B cell (primary cell): ENCODE measurements around the gene SOX18. TPM values are rescaled to one million over a fixed set of nuclear protein-coding genes. Genes with fewer than 3 reads are reported as not detected.

Experiments
- ATAC-seq: fragments of 200-7000 bp; cut with Tn5 transposase; one replicate; pipeline ENCODE4 v1.10.0; 2021; ENCODE audit warnings: low read depth, mild to moderate bottlenecking, moderate number of reproducible peaks, moderate library complexity
- CTCF ChIA-PET: fragments of 350-600 bp; sonication (Branson Sonifier 250); formaldehyde crosslinking; loops from one replicate; lab custom pipeline; 2021; ENCODE audit warnings: antibody characterized with exemption, inconsistent platforms; lab: Charles Lee
- POLR2A ChIA-PET: fragments of 350-600 bp; sonication (Branson Sonifier 250); formaldehyde crosslinking; loops from one replicate; lab custom pipeline; 2021; ENCODE audit warnings: antibody characterized with exemption; lab: Charles Lee
- DNase-seq: peaks from one replicate; pipeline ENCODE4 v3.0.0; 2013
- H2AFZ ChIP-seq: 2 replicates; pipeline ENCODE4 v1.6.1; 2012; ENCODE audit warnings: mild to moderate bottlenecking, low read depth, low read length; ENCODE audit not compliant: insufficient read depth, poor library complexity, severe bottlenecking
- H3K27ac ChIP-seq, 2 donors: 1 replicate in 1 of 2; 2 replicates in 1 of 2; pipeline ENCODE4 v1.5.1; 2012 to 2013; ENCODE audit warnings: low read length in 2 of 2, mild to moderate bottlenecking in 2 of 2, moderate library complexity in 1 of 2
- H3K27me3 ChIP-seq, 4 experiments: fragments of 200-600 bp in 1 of 4; sonication (generic) in 1 of 4; replicated peaks in 1 of 4; 1 replicate in 2 of 4; 2 replicates in 2 of 4; pipeline versions ENCODE4 v1.6.1 to v1.7.0; 2013 to 2016; ENCODE audit warnings: low read length in 3 of 4, mild to moderate bottlenecking in 2 of 4, mixed read lengths in 1 of 4, moderate library complexity in 1 of 4; ENCODE audit not compliant: insufficient read depth in 4 of 4, control insufficient read depth in 3 of 4; ENCODE audit errors: control extremely low read depth in 1 of 4
- H3K36me3 ChIP-seq, 2 experiments: replicated peaks in 1 of 2; 1 replicate in 1 of 2; 2 replicates in 1 of 2; pipeline versions ENCODE4 v1.6.1 to v1.7.1; 2013; ENCODE audit warnings: low read length in 1 of 2; ENCODE audit not compliant: insufficient read depth in 2 of 2, control insufficient read depth in 1 of 2; ENCODE audit errors: control extremely low read depth in 1 of 2, extremely low read depth in 1 of 2
- H3K4me1 ChIP-seq, 2 donors: fragments of 200-600 bp in 1 of 2; sonication (generic) in 1 of 2; 1 replicate in 1 of 2; 2 replicates in 1 of 2; pipeline versions ENCODE4 v1.5.1 to v1.6.1; 2013 to 2017; ENCODE audit warnings: low read length in 2 of 2; ENCODE audit not compliant: control insufficient read depth in 2 of 2, insufficient read depth in 2 of 2
- H3K4me2 ChIP-seq: replicated peaks from 2 replicates; pipeline ENCODE3; 2012; ENCODE audit warnings: mild to moderate bottlenecking, low read depth, low read length; ENCODE audit not compliant: poor library complexity, severe bottlenecking
- H3K4me3 ChIP-seq, 5 experiments: fragments of 200-600 bp in 1 of 5; sonication (generic) in 1 of 5; 1 replicate in 3 of 5; 2 replicates in 2 of 5; pipeline versions ENCODE4 v1.5.1 to v1.7.0; 2011 to 2016; ENCODE audit warnings: low read length in 4 of 5, mild to moderate bottlenecking in 4 of 5, low read depth in 2 of 5, control low read depth in 1 of 5, moderate library complexity in 1 of 5; ENCODE audit not compliant: insufficient read depth in 1 of 5; ENCODE audit errors: control extremely low read depth in 1 of 5, extremely low read depth in 1 of 5
- H3K79me2 ChIP-seq: fragments of 200-600 bp; sonication (generic); one replicate; pipeline ENCODE4 v1.6.0; 2016; ENCODE audit warnings: low read length; ENCODE audit not compliant: control insufficient read depth, insufficient read depth
- H3K9ac ChIP-seq: fragments of 200-600 bp; sonication (generic); 2 replicates; pipeline ENCODE4 v1.6.1; 2017; ENCODE audit warnings: mild to moderate bottlenecking, low read length, moderate library complexity
- H3K9me3 ChIP-seq, 3 donors: one replicate each; pipeline versions ENCODE4 v1.6.1 to v1.7.1; 2013; ENCODE audit warnings: low read length in 2 of 3; ENCODE audit not compliant: control insufficient read depth in 2 of 3, insufficient read depth in 1 of 3; ENCODE audit errors: control extremely low read depth in 1 of 3
- H4K20me1 ChIP-seq: 2 replicates; pipeline ENCODE4 v1.6.0; 2012; ENCODE audit warnings: mild to moderate bottlenecking, low read length; ENCODE audit not compliant: insufficient read depth, control insufficient read depth, poor library complexity, severe bottlenecking
- H3K27ac Mint-ChIP-seq: one replicate; pipeline ENCODE4 v1.8.0; 2021; ENCODE audit warnings: mixed read lengths
- H3K27me3 Mint-ChIP-seq: one replicate; pipeline ENCODE4 v1.8.0; 2021; ENCODE audit warnings: mixed read lengths
- H3K4me1 Mint-ChIP-seq: one replicate; pipeline ENCODE4 v1.8.0; 2021; ENCODE audit warnings: mixed read lengths
- H3K4me3 Mint-ChIP-seq: one replicate; pipeline ENCODE4 v1.8.0; 2021; ENCODE audit warnings: mixed read lengths
- H3K9me3 Mint-ChIP-seq: one replicate; pipeline ENCODE4 v1.8.0; 2022; ENCODE audit warnings: mixed read lengths; ENCODE audit not compliant: insufficient read depth
- EZH2 ChIP-seq: IDR thresholded peaks from 2 replicates; pipeline ENCODE4 v1.6.1; 2012; ENCODE audit warnings: borderline replicate concordance, low read depth, mild to moderate bottlenecking, moderate library complexity, low read length; ENCODE audit not compliant: insufficient read depth, poor library complexity, severe bottlenecking
- WGBS: methylation state at CpG from one replicate; pipeline ENCODE4 v1.1.5; 2013; ENCODE audit warnings: missing lambda C conversion rate; ENCODE audit not compliant: insufficient coverage; 5-methylcytosine and 5-hydroxymethylcytosine counted together
- intact Hi-C: fragments of 100-400 bp; cut with micrococcal nuclease; formaldehyde crosslinking; loops from one replicate; pipeline ENCODE4 v1.10.0; 2022
- polyA plus RNA-seq: library from polyadenylated mRNA; depleted of rRNA; stranded (reverse); fragments of >200 nt; gene quantifications from 2 replicates; pipeline ENCODE4 v1.2.3, GENCODE V29; 2012
- total RNA-seq, 2 donors: library from RNA; stranded (reverse); fragments of 120-200 nt in 1 of 2; gene quantifications; 1 replicate in 1 of 2; 2 replicates in 1 of 2; pipeline versions ENCODE4 v1.2.3 to v1.2.4, GENCODE V29; 2013 to 2022
- TF ChIP-seq, protein P1 (sequence below): fragments of 200-600 bp; IDR thresholded peaks from one replicate; pipeline ENCODE4 v1.8.0; 2022; ENCODE audit warnings: antibody characterized with exemption, mild to moderate bottlenecking

SOX18 gene
- total and polyA plus RNA-seq, 2 donors (not counting 1 experiment from before 2014, with no cell fraction given): not detected

DNA sequence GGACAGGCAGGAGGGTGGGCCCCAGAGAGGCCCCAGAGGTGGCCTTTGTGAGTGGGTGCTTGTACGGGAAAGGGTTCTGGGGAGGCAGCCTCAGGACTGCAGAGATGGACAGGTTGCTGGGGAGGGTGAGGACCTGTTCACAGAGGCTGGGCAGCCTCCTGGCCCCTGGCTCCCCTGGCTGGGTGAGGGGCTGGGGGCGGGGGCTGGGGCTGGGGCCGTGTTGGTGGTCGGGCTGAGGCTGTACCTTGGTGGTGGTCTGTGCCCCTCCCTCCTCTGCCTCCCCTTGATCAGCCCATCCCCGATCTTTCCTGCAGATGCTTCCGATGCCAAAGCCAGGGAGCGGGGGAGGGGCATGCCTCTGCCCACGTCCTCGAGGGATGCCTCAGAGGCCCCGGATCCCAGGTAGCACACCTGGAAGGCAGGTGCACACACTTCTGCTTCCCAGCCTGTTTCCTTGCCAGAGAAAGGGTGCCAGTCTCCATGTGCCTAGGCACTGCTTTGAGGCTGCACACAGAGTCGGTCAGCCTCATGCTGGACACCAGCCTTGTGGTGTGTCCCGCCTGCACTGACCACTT, 18.4 kb upstream of the SOX18 start:
- H3K4me1 Mint-ChIP-seq: peaks cover 71% of the 10 kb centered on the region
- Histone ChIP-seq H2AFZ (no peak overlapping the region), H3K4me3 (no peak overlapping the region), H3K27me3 (no peaks in the 10 kb centered on the region), H3K4me1 (peaks cover 58 to 91% of the 10 kb centered on the region in 2 donors), H3K9ac (no peak overlapping the region), H3K4me2 (no peak overlapping the region), H3K79me2 (peaks cover 29% of the 10 kb centered on the region), H4K20me1 (peaks cover 36% of the 10 kb centered on the region), H3K36me3 (peaks cover 0 to 12% of the 10 kb centered on the region in 2 experiments), H3K9me3 (no peaks in the 10 kb centered on the region), H3K27ac (no peak overlapping the region)
- POLR2A ChIA-PET: interaction anchor here (2.5 to 4.2 kb wide), 2 partner anchors 10 to 11 kb away, joined by 19 to 55 read pairs; partner anchors contain the start of genes OPRL1 and RGS19
- TF ChIP-seq, protein P1, sequence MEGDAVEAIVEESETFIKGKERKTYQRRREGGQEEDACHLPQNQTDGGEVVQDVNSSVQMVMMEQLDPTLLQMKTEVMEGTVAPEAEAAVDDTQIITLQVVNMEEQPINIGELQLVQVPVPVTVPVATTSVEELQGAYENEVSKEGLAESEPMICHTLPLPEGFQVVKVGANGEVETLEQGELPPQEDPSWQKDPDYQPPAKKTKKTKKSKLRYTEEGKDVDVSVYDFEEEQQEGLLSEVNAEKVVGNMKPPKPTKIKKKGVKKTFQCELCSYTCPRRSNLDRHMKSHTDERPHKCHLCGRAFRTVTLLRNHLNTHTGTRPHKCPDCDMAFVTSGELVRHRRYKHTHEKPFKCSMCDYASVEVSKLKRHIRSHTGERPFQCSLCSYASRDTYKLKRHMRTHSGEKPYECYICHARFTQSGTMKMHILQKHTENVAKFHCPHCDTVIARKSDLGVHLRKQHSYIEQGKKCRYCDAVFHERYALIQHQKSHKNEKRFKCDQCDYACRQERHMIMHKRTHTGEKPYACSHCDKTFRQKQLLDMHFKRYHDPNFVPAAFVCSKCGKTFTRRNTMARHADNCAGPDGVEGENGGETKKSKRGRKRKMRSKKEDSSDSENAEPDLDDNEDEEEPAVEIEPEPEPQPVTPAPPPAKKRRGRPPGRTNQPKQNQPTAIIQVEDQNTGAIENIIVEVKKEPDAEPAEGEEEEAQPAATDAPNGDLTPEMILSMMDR: no peak
- no peak for TF ChIP-seq EZH2
- no peaks in the 10 kb centered on the region for H3K27me3 Mint-ChIP-seq
- ATAC-seq (no peak), DNase-seq (no peak)
- intact Hi-C loops: no loop called here
- no peak overlapping the region for H3K27ac Mint-ChIP-seq
- H3K9me3 Mint-ChIP-seq: no peaks in the 10 kb centered on the region
- 77% methylated on average over 10 of the region's 12 CpGs for WGBS
- CTCF ChIA-PET: interaction anchor here (1.1 to 2.3 kb wide), 3 partner anchors 10 to 16 kb away, joined by 3 to 8 read pairs (median 3); partner anchors contain the start of genes OPRL1 and RGS19
- no peak overlapping the region for H3K4me3 Mint-ChIP-seq

DNA sequence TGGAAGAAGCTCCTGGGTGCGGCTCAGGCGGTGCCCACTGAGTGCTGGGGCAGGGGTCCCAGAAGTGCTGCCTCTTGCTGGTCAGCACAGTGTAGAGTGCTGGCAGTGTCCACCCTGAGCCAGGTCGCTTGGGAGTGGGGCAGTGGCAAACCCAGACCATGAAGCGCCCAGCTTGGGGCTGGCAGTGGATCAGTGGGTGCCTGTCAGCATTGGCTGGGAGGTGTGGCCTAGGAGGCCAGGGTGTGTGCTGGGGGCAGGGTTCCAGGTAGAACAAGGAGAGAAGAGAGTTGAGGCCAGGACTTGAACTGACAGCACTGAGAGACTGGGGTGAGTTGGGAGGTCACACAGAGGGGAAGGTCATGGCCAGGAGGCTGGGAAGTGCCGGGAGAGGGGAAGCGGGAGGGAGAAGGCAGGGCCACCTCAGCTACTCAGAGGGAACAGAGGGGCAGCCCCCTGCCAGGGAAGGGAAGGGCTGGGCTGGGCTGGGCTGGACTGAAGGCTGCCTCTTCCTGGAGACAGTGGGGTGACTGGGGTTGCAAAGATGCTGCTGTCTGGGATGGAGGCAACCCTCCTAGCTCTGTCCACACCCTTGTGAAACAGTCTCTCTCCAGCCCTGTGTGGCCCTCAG, 17.7 kb upstream of the SOX18 start:
- H3K4me1 ChIP-seq: peaks cover 64 to 93% of the 10 kb centered on the region in 2 donors

More for the DNA sequence above, 17.7 kb upstream of the SOX18 start:
- POLR2A ChIA-PET: interaction anchor here (4.2 kb wide), 1 partner anchor 11 kb away, joined by 55 read pairs; the partner anchor contains the start of genes OPRL1 and RGS19
- Histone ChIP-seq H3K9ac (no peak overlapping the region), H3K4me3 (no peak overlapping the region), H3K4me2 (peak overlapping the region; percentile 98), H3K36me3 (peaks cover 0 to 5% of the 10 kb centered on the region in 2 experiments), H4K20me1 (peaks cover 29% of the 10 kb centered on the region), H3K79me2 (peaks cover 29% of the 10 kb centered on the region), H3K27ac (no peak overlapping the region), H3K9me3 (no peaks in the 10 kb centered on the region), H3K27me3 (no peaks in the 10 kb centered on the region), H2AFZ (no peak overlapping the region)
- intact Hi-C loops: no loop called here
- H3K27ac Mint-ChIP-seq: peak overlapping the region; percentile 61
- H3K4me3 Mint-ChIP-seq: peak overlapping the region; percentile 10
- no peaks in the 10 kb centered on the region for H3K27me3 Mint-ChIP-seq
- peak; percentile 18 for DNase-seq
- CTCF ChIA-PET: interaction anchor here (0.9 to 1.6 kb wide), 4 partner anchors 12 to 36 kb away, joined by 3 to 4 read pairs (median 3); partner anchors contain the start of genes OPRL1 and RGS19
- WGBS: 95% methylated on average over 6 of the region's 6 CpGs
- TF ChIP-seq, protein P1: no peak
- no peak for TF ChIP-seq EZH2
- ATAC-seq: no peak
- H3K9me3 Mint-ChIP-seq: no peaks in the 10 kb centered on the region
- peaks cover 67% of the 10 kb centered on the region for H3K4me1 Mint-ChIP-seq
